IMR-90 (cell line): ENCODE data around the gene HDAC7.

Experiments used
- BHLHE40 ChIP-seq: fragments of 150-350 bp; IDR thresholded peaks from 2 replicates; pipeline ENCODE4 v1.6.1; 2016; ENCODE audit warnings: mild to moderate bottlenecking, low read depth, low read length
- CEBPB ChIP-seq: IDR thresholded peaks from 2 replicates; pipeline ENCODE4 v1.6.1; 2012; ENCODE audit warnings: low read depth, low read length, improper control_type of control experiment
- CHD1 ChIP-seq: IDR thresholded peaks from 2 replicates; pipeline ENCODE4 v1.6.1; 2012; ENCODE audit warnings: low read depth, low read length, improper control_type of control experiment
- FOS ChIP-seq: fragments of 150-350 bp; IDR thresholded peaks from 2 replicates; pipeline ENCODE4 v1.6.1; 2016; ENCODE audit warnings: low read depth, low read length
- MAFK ChIP-seq: IDR thresholded peaks from 2 replicates; pipeline ENCODE4 v1.6.1; 2012; ENCODE audit warnings: low read depth, low read length, improper control_type of control experiment
- MAZ ChIP-seq: IDR thresholded peaks from 2 replicates; pipeline ENCODE4 v1.6.1; 2012; ENCODE audit warnings: low read depth, mild to moderate bottlenecking, low read length, improper control_type of control experiment, moderate library complexity, borderline replicate concordance
- MXI1 ChIP-seq: IDR thresholded peaks from 2 replicates; pipeline ENCODE4 v1.6.1; 2012; ENCODE audit warnings: low read depth, mild to moderate bottlenecking, low read length, moderate library complexity, borderline replicate concordance
- NFE2L2 ChIP-seq: fragments of 150-350 bp; IDR thresholded peaks from 2 replicates; pipeline ENCODE4 v1.6.1; 2016; ENCODE audit warnings: low read depth, mild to moderate bottlenecking, low read length
- POLR2A ChIP-seq: IDR thresholded peaks from 2 replicates; pipeline ENCODE4 v1.6.1; 2012; ENCODE audit warnings: mild to moderate bottlenecking, low read depth, low read length
- RAD21 ChIP-seq: IDR thresholded peaks from 2 replicates; pipeline ENCODE4 v1.6.1; 2012; ENCODE audit warnings: low read length, improper control_type of control experiment
- SMC3 ChIP-seq: fragments of 150-350 bp; IDR thresholded peaks from 2 replicates; pipeline ENCODE4 v1.6.1; 2016; ENCODE audit warnings: low read depth, mild to moderate bottlenecking, antibody characterized with exemption, low read length, moderate library complexity
- TF ChIP-seq, protein P1 (sequence below): conservative IDR thresholded peaks from 2 replicates; pipeline ENCODE4 v1.5.1; 2012; ENCODE audit warnings: mild to moderate bottlenecking, low read depth, low read length, improper control_type of control experiment
- TF ChIP-seq, protein P2 (sequence below): fragments of 150-350 bp; IDR thresholded peaks from 2 replicates; pipeline ENCODE4 v1.6.1; 2017; ENCODE audit warnings: mild to moderate bottlenecking, antibody characterized with exemption, low read length, low read depth
- TF ChIP-seq, protein P3 (sequence below): fragments of 150-350 bp; IDR thresholded peaks from 2 replicates; pipeline ENCODE4 v1.6.1; 2016; ENCODE audit warnings: low read depth, mild to moderate bottlenecking, low read length, moderate library complexity, borderline replicate concordance

DNA sequence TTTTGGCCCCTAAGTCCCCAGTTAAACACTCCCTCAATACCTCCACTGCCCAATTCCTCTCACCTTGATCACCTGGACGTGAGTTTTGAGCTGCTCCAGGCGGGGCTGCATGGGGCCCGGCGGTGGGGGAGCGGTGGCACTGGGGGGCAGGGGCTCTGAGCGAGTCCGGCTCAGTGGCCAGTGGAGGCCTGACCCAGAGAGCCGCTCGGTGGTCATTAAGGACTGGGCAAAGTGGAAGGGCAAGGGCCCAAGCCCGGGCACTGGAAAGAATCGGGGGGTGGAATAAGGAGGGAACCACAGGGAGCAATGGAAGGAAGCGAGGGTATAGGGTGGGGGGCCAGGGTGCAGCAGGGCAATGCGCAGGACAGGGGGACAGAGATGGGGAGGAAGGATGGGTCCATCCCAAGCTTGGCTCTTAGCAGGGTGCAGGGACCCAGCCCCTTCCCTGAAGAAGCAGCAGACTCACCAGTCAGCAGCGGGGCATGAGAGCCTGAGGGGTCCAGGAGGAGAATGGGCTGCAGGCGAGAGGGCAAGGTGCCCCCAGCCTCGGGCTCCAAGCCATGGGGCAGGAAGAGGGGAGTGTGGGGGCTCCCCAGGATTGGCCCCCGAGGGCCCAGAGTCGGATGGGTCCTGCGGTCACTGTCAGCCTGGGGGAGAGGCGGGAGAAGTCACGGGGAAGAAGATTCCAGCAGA is 24.4 kb downstream of the HDAC7 start:
- TF ChIP-seq, protein P1, sequence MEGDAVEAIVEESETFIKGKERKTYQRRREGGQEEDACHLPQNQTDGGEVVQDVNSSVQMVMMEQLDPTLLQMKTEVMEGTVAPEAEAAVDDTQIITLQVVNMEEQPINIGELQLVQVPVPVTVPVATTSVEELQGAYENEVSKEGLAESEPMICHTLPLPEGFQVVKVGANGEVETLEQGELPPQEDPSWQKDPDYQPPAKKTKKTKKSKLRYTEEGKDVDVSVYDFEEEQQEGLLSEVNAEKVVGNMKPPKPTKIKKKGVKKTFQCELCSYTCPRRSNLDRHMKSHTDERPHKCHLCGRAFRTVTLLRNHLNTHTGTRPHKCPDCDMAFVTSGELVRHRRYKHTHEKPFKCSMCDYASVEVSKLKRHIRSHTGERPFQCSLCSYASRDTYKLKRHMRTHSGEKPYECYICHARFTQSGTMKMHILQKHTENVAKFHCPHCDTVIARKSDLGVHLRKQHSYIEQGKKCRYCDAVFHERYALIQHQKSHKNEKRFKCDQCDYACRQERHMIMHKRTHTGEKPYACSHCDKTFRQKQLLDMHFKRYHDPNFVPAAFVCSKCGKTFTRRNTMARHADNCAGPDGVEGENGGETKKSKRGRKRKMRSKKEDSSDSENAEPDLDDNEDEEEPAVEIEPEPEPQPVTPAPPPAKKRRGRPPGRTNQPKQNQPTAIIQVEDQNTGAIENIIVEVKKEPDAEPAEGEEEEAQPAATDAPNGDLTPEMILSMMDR, result no peak
- TF ChIP-seq POLR2A (no peak), RAD21 (no peak), MAZ (no peak), MXI1 (no peak), BHLHE40 (no peak), SMC3 (no peak), CEBPB (no peak), CHD1 (no peak), FOS (no peak), MAFK (no peak), NFE2L2 (no peak)
- TF ChIP-seq, protein P2, sequence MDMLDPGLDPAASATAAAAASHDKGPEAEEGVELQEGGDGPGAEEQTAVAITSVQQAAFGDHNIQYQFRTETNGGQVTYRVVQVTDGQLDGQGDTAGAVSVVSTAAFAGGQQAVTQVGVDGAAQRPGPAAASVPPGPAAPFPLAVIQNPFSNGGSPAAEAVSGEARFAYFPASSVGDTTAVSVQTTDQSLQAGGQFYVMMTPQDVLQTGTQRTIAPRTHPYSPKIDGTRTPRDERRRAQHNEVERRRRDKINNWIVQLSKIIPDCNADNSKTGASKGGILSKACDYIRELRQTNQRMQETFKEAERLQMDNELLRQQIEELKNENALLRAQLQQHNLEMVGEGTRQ, result no peak
- TF ChIP-seq, protein P3, sequence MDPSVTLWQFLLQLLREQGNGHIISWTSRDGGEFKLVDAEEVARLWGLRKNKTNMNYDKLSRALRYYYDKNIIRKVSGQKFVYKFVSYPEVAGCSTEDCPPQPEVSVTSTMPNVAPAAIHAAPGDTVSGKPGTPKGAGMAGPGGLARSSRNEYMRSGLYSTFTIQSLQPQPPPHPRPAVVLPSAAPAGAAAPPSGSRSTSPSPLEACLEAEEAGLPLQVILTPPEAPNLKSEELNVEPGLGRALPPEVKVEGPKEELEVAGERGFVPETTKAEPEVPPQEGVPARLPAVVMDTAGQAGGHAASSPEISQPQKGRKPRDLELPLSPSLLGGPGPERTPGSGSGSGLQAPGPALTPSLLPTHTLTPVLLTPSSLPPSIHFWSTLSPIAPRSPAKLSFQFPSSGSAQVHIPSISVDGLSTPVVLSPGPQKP, result no peak
